Measurements from ENCODE around the gene PTH. TPM values are rescaled to one million over a fixed set of nuclear protein-coding genes. Genes with fewer than 3 reads are reported as not detected.

PTH gene
- total and polyA plus RNA-seq, 4 donors, result not detected

- Histone ChIP-seq H3K27me3 (ENCODE audit: control insufficient read depth in 3 of 3, insufficient read depth in 3 of 3, low read length in 2 of 3) (no peaks in the 10 kb centered on the region), H3K27ac (ENCODE audit: low read depth in 1 of 2, low read length in 1 of 2) (peak within 1 kb of the TSS; percentile 93 to 95), H3K9ac (ENCODE audit: insufficient read depth in 1 of 2, low read length in 2 of 2) (peak within 1 kb of the TSS; percentile 72 to 95), H3K4me3 (peak within 1 kb of the TSS; percentile 84), H3K36me3 (ENCODE audit: control insufficient read depth in 4 of 4, insufficient read depth in 4 of 4, low read length in 4 of 4) (no peaks in the 10 kb centered on the region), H3K9me3 (ENCODE audit: control insufficient read depth in 4 of 4, insufficient read depth in 3 of 4, low read length in 3 of 4) (no peaks in the 10 kb centered on the region), H3K4me1 (ENCODE audit: control insufficient read depth in 5 of 5, insufficient read depth in 5 of 5, low read length in 5 of 5) (peaks cover 0 to 12% (median 6%) of the 10 kb centered on the region in 5 donors)
- peak; percentile 97 for ATAC-seq (ENCODE audit: insufficient read depth, low FRiP score)
- TF ChIP-seq CTCF (IDR thresholded peaks at IDR 0.05; ENCODE audit: control extremely low read depth, extremely low read depth), result no peak
- DNase-seq, result peak; percentile 95 to 98 (median 97)
- 0 to 1% methylated on average over 69 to 71 of the region's 71 CpGs for WGBS, 2 donors
These were observed 32.7 kb downstream of the PTH start, which contains the start of gene BTBD10 for GRCh38 chr11:13462901-13463778. TSS of gene BTBD10 (minus strand) at chr11:13463222. CDS start at chr11:13445124, 18,098 bp downstream.

GRCh38 chr11:13462311-13462900 is 33.4 kb downstream of the PTH start:
- H3K4me3 ChIP-seq, result peak overlapping the region; percentile 84
- no peaks in the 10 kb centered on the region for H3K27me3 ChIP-seq (ENCODE audit: control insufficient read depth in 3 of 3, insufficient read depth in 3 of 3, low read length in 2 of 3)
- ATAC-seq (ENCODE audit: insufficient read depth, low FRiP score), result peak; percentile 35
- DNase-seq, result peak in 2 of 3 donors; percentile 59 to 68
- H3K27ac ChIP-seq (ENCODE audit: low read depth in 1 of 2, low read length in 1 of 2), result peak overlapping the region; percentile 93 to 95
- H3K9me3 ChIP-seq (ENCODE audit: control insufficient read depth in 4 of 4, insufficient read depth in 3 of 4, low read length in 3 of 4), result no peaks in the 10 kb centered on the region
- 3% methylated on average over 17 to 18 of the region's 18 CpGs for WGBS, 2 donors
- no peak for TF ChIP-seq CTCF (IDR thresholded peaks at IDR 0.05; ENCODE audit: control extremely low read depth, extremely low read depth)
- no peaks in the 10 kb centered on the region for H3K36me3 ChIP-seq (ENCODE audit: control insufficient read depth in 4 of 4, insufficient read depth in 4 of 4, low read length in 4 of 4)
- H3K9ac ChIP-seq (ENCODE audit: insufficient read depth in 1 of 2, low read length in 2 of 2), result peak overlapping the region; percentile 72 to 73
- peaks cover 0 to 12% (median 6%) of the 10 kb centered on the region in 5 donors for H3K4me1 ChIP-seq (ENCODE audit: control insufficient read depth in 5 of 5, insufficient read depth in 5 of 5, low read length in 5 of 5)

GRCh38 chr11:13461291-13461690 is 34.5 kb downstream of the PTH start:
- Histone ChIP-seq H3K4me3 (no peak overlapping the region), H3K9me3 (ENCODE audit: control insufficient read depth in 4 of 4, insufficient read depth in 3 of 4, low read length in 3 of 4) (no peaks in the 10 kb centered on the region), H3K36me3 (ENCODE audit: control insufficient read depth in 4 of 4, insufficient read depth in 4 of 4, low read length in 4 of 4) (no peaks in the 10 kb centered on the region), H3K27ac (ENCODE audit: low read depth in 1 of 2, low read length in 1 of 2) (no peak overlapping the region), H3K4me1 (ENCODE audit: control insufficient read depth in 5 of 5, insufficient read depth in 5 of 5, low read length in 5 of 5) (peaks cover 0 to 12% (median 6%) of the 10 kb centered on the region in 5 donors), H3K27me3 (ENCODE audit: control insufficient read depth in 3 of 3, insufficient read depth in 3 of 3, low read length in 2 of 3) (no peaks in the 10 kb centered on the region), H3K9ac (ENCODE audit: insufficient read depth in 1 of 2, low read length in 2 of 2) (peak overlapping the region in 1 of 2 donors; percentile 47)
- 87 to 93% methylated on average over 3 of the region's 3 CpGs for WGBS, 2 donors
- DNase-seq, result no peak
- TF ChIP-seq CTCF (IDR thresholded peaks at IDR 0.05; ENCODE audit: control extremely low read depth, extremely low read depth), result no peak
- no peak for ATAC-seq (ENCODE audit: insufficient read depth, low FRiP score)
